ENCODE results near the gene GPR65. TPM values are rescaled to one million over a fixed set of nuclear protein-coding genes. Genes with fewer than 3 reads are reported as not detected.
"Not testable (repeated sequence)": the region's sequence is repeated elsewhere in the genome, so short reads cannot be mapped to it uniquely, and the experiment has no call there.

The GPR65 gene
- polyA plus RNA-seq, 3 donors: 0.32 to 0.44 (median 0.34) TPM

DNA sequence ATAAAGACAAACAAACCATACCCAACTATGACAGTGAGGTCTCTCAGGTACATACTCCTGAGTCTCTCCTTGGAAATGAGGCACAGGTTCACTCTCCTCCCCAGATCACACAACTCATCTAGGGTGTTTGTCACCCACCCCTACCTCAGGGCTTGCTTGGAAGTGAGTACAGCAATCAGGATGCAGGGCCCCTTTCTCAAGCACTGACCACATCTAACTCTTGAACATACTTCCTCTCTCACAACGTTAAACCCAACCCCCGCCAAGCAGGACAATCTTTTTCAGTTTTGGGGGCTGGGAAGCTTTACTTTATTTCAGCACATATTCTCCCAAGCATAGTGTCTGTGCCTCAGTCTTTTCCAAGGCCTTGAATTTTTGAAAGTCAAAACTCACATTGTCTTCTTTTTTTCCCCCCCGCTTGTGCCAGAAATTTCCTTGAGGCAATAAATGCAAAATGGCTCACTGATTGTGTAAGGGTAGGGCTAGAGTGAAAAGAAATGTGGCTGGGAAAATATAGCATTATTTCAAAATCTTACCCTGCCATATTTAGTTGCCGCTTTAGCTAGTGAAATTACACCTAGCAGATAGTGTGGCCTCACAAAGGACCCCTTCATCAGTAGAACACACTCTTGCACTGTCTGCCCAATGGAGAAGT is 2.4 kb upstream of the GPR65 start:
- no peak for DNase-seq

DNA sequence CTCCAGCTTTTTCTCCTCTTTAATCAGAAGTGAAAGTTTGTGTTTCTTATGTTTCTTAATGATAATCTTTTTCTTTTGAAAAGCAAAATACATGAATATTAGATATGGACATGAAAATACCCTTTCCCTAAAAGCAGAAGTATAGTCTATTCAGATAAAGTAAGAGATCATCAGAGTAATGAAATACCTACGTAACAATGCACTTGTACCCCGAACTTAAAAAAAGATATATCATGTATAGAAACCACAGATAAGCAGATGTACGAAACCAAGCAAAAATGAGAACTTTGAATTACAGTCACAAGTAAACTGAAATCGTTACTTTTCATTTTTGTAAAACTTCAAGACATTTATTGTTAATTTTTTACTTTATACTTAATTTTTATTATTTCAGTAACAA is 1.5 kb upstream of the GPR65 start:
- DNase-seq: no peak

DNA sequence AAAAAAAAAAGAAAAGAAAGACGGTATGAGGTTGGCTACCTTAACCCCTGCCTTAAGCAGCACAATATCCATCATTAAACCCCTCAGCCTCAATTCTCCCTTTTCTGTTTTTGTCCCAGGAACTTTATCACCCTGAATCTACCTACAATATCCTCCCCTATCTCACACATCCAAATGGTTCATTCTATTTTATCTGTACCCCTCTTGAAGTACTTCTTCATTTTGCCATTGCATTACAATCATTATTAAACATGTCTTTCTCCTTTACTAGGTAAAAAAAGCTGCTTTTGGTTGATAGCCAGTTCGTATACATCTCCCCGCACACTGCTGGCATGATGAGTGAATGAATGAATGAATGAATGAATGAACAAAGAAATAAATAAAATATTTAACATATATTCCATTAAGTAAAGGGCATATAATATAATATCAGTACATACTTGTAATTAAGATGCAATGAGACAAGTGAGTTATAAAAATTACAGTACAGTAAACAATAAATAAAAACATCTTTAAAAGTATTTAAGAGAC is 364 bp upstream of the GPR65 start:
- no peak for DNase-seq

DNA sequence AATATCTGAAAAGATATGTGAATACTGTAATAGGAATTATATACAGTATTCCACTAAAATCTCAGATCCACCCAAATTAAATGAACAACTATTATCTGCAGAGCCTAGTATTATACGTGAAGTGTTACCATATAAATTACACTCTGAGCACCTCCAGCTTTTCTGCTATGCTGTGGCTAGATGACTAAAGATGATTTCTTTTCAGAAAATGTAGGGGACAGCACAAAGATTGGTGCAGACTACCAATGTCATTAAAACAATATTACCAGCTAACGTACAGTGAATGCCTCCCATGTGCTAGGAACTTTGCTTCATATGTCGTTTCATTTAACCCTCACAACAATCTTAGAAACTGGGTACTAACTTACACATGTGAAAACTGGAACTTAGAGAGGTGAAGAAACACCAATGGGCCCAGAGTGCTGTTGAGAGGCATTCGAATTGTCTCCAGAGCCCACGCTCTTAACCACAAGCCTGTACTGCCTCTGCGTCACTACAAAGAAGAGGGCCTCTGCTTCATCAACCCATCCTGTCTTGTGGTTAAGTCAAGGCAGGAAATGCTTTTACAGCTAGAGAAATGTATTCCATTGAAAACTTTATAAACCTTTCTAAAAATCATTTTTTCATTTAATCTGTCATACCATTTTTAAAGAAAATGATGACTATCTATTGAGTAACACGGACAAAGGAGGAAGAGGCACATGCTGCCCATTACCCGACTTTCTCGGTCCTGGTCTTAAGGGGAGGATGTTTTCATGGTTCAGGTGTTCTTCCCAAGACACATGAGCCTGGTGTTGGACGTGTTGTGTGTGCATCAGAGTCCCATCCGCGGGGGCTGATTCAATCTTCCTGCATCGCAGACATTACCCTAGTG is 1.3 kb downstream of the GPR65 start:
- DNase-seq: no peak

DNA sequence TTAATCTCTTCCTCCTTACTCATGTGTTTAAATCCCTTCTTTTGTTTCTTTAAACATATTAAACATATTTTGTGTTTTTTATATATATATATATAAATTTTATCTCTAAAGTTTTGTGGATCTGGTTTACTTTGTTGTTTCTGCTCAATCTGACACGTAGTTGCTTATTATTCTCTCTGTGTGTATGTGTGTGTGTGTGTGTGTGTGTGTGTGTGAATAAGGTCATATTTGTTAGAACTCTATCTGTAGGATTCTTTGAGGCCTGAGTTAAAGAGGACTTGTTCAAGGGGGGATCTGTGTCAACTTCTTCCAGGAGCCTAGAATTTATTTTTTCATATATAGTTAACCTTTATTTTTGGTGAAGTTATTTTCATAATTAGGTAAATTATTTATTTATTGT is 2.7 kb downstream of the GPR65 start:
- DNase-seq: no peak

DNA sequence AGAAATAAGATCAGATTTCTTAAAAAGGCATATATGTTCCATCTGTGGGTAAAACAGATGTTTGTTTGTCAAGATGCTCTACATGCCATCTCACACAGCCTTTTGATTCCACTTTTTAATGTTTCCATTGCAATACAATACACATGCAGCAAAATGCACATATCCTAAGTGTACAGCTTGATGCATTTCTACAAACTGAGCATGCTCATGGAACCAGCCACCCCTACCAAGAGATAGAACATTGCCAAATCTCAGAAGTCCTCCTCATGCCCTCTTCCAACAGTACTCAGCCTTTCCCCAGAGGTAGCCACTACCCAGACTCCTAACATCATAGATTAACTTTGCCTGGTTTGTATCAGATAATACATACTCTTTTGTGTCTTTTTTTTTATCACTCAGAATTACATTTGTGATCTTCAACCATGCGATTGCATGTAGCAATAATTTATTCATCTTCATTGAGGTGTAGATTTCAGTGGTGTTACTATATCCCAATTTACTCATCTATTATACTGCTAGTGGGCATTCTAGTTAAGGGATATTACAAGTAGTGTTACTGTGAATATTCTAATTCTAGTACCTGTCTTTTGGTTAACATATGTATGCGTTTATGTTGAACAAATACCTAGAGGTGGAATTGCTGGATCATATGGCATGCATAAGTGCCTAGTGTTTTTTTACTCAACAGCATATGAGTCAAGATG is 3.3 kb downstream of the GPR65 start:
- no peak for DNase-seq

DNA sequence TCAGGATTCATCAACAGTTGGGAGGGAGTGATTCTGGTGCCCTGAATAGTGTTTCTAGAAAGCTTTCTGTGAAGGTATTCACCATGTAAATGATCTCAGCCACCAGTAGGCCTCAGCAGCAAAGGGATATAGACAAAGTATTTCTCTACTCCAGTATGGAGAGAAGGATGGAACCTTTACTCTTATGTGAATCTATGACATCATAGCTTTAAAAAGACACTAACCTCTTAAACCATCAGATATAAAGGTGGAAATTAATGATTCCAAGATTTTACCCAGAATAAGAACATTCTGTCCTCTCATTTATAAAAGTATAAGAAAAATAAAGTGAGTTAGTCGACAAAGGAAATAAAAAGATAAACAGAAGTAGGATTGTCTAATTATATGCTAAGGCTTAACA is 4.6 kb downstream of the GPR65 start:
- no peak for DNase-seq

DNA sequence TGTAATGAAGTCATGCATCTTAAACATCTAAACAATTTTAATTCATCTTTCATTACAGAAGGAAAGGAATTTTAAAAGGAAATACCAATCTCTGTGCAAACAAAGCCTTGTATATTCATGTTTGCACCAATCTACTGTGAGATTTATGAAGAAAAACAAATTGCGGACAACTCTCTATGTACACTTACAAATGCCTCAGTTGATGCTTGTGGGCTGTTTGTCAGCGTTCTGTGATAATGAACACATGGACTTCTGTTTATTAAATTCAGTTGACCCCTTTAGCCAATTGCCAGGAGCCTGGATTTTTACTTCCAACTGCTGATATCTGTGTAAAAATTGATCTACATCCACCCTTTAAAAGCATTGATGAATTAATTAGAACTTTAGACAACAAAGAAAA is 5.4 kb downstream of the GPR65 start:
- peak; percentile 20 for DNase-seq

DNA sequence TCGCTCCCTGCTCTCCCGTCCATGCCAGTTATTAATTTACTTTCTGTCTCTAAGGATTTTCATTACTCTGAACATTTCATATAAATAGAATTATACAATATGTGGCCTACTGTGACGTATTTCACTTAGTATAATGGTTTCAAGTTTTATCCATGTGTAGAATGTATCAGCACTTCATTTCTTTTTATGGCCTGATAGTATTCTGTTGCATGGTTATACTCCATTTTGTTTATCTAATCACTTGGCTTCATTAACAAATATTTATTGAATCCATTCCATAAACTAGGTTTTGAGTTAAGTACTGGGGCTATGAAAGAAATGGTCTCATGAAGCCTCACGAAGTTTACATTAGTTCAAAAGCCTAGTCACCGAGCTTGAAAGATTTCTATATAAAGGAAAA is 7.6 kb downstream of the GPR65 start:
- no peak for DNase-seq

DNA sequence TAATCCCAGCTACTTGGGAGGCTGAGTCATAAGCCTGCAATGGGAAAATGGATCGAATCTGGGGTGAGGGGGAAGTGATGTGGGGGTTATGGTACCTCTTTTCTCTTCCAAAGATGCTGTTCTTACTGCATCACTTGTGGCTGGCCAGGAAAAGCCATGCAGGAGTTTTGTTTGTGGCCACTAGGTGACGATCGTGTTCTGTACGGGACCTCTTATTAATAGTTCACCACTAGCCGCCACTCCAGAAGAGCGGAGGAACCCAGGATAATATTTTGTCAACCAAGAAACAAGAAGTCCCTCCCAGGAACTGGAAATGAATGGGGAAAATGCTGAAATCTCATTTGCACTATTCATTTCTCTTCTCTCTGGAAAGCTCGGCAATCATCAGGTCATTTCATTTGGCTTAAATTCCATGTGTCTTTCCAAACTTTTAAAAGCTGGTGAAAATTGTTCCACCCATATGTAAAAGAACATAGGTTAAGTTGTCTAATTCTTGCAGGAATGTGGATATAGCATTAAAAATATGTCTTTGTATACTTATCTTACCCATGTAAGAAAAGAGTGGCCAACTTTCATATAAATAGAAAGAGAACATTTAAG is 8.9 kb downstream of the GPR65 start:
- DNase-seq: peak; percentile 67

DNA sequence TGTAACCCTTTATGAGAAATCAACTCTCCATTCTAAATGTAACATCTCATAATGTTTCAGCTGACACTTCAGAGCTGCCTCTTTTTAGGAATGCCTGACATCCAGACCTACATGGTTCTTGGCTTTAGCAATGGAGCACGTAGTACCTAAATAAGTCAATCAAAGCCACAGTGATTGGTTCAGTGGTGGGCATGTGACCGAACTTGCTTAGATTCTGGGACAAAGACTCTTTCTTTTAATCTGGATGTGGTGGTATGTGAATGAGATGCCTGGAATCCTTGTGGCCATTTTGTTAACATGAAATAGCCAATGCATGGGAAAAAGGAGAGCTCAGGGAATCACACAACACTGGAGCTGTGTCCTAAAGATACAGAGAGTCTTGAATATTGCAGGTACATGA is 11.8 kb downstream of the GPR65 start:
- DNase-seq: no peak

DNA sequence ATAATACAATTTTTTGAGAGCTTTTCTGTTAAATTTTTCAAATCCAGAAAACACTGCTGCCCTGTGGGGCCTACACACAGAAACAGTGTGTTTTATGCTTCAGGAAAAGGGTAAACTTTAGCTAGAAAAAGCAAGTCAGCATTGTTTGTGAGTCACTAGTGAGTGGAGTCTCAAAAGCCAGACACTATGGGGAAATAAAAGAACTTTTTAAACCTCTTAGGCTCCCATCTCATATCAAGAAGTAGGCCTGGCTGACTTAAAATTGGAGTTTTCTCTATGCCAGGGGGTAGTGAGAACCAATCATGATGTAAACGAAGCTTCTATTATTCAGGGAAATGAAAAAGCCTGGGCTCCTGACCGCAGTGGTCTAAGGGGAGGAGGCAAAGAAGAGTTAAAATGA is 12.6 kb downstream of the GPR65 start:
- DNase-seq: no peak

DNA sequence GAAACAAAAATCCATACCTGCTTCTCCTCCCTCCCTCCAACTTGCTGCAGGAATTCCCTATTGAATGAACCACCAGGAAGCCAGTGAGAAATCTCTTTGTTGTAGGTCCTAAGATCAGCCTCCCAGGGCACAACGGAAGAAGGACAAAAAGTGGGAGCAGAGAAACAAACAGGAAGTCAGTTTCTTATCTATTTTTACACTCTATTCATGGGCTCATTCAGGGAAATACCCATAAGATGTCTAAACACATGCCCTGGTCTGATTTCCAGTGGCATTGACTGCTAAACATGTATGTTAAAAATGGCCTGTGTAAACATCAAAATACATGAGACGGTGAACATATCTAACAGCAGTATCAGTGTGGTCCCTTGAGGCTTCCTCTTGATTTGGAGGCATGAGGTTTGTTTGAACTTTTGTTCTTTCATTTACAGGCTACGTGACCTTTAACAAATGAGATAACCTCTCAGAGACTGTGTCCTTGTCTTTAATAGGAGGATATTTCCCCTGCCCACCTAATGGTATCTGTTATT is 18.8 kb downstream of the GPR65 start:
- no peak for DNase-seq

DNA sequence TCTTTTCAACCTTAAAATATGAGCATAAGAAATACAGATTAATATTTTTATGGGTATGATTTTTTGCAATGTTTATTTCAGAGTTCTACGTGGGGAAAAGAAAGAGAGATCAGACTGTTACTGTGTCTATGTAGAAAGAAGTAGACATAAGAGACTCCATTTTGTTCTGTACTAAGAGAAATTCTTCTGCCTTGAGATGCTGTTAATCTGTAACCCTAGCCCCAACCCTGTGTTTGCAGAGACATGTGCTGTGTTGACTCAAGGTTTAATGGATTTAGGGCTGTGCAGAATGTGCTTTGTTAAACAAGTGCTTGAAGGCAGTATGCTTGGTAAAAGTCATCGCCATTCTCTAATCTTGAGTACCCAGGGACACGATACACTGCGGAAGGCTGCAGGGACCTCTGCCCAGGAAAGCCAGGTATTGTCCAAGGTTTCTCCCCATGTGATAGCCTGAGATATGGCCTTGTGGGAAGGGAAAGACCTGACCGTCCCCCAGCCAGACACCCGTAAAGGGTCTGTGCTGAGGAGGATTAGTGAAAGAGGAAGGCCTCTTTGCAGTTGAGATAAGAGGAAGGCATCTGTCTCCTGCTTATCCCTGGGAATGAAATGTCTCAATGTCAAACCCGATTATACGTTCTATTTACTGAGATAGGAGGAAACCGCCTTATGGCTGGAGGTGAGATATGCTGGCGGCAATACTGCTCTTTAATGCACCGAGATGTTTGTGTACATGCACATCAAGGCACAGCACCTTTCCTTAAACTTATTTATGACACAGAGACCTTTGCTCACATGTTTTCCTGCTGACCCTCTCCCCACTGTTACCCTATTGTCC is 19.5 kb downstream of the GPR65 start:
- not testable (repeated sequence) for DNase-seq

DNA sequence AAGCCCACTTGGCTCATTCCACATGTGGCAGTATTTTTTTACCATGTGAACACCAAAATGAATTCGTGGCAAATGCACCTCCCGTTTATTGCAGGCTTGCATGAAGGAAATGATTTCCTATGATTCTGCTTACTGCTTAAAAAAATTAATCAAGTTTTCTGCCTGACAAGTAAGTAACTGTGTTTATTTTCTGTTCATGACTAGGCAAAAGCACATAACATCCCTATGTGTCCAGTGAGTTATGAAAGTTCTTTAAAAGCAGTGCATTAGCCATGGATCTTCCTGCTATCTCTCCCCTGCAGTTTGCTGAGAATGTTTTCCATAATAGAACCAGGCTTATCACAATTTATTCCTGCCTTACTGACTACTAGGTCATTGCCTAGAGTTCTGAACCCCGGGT is 20.4 kb downstream of the GPR65 start:
- no peak for DNase-seq

DNA sequence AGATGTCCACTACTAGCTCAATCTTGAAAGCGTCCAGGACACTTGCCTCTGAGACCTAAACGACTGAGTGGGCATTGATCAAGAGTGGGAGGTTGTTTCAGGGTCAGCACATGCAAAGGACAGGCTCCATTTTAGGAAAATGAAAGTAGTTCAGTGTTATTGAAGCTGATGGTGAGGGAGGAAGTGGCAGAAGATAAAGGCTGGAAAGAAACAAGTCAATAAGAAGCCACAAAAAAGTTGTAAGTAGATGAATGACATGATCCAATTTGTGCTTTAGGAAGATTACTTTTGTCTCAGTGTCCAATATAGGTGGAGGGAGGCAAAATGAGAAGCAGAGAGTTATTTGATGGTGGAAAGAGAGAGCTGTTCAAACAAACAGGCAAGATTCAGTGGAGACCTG is 22.0 kb downstream of the GPR65 start:
- DNase-seq: no peak

DNA sequence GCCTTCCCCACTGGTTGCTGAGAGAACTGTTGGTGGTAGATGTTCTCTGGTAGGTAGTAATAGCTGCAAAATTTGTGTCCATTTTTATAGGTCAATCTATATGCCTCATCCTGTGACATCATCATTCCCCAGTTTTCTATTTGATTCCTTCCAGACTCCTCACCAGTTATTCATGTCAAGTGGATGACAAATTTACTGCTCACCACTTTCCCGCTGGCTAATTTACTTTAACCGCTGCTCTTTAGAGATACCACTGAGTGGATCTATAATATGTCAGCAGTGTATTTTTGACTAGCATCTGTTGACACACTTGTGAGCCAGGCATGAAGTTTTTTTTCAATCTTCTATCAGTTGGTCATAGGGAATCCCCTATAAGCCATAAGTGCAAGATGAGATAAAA is 24.6 kb downstream of the GPR65 start:
- no peak for DNase-seq

DNA sequence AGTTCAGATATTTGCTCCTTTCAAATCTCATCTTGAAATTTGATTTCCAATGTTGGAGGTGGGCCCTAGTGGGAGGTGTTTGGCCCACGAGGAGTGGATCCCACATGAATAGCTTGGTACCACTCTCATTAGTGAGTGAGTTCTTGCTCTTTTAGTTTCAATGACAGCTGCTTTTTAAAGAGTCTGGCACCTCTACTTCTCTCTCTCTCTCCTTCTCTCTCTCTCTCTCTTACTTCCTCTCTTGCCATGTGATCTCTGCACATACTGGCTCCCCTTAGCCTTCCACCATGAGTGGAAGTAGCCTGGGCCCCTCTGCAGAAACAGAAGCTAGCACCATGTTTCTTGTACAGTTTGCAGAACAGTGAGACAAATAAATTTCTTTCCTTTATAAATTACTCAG is 25.1 kb downstream of the GPR65 start:
- DNase-seq: no peak

DNA sequence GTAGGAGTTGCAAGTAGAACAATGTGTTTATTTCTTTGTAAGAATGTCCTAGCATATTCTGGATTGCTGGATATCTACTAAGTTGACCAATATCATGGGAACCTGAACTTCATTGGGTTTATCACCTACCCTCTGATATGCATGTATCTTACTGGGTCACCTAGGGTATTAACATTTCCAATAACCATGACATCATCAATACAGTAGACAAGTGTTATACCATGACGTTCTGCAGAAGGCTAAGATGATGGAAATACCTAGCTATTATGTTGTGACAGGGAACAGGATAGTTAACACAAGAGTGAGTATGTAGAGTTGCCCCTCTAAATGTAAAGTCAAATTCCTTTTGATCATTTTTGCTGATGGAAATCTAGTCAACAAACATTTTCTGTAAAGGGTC is 26.0 kb downstream of the GPR65 start:
- no peak for DNase-seq

DNA sequence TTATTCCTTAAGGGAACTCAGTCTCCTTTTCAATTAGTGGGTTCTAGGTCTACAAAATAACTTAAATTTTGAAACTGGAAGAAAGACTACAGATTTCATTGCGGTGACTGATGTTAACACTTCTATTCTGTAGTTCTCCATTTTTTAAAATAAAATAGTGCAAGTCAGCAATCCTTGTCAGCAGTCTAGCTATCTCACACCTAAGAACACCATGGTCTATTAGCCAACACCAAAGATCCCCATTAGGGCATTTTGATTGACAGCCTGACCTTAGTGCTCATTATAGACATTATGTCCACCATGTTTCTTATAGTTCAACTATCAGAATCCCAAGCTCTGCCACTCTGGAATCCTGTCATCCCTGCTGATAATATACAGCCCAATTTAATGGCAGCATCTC is 27.4 kb downstream of the GPR65 start:
- DNase-seq: no peak

DNA sequence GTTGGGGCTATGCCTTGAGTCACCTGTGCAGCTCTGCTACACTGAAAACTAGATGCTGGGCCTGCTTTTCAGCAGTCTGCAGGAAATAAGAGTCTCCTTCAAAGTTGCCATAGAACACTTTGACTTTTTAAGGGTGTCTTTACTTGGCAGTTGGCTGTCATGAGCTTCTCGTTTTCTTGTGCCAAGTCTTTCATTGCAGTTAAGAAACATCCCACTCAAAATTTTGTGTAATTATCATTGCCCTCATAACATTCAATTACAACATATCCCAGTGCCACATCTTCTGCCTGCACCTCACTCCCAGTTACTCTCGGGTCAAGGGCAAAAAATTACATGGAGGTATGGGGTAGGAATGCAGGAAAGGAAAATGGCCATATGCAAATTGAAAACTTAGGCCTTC is 29.1 kb downstream of the GPR65 start:
- no peak for DNase-seq

Data from renal pelvis (tissue), 4 donors.